GM23248 (cell line): ENCODE measurements around the gene ABLIM2. TPM values are rescaled to one million over a fixed set of nuclear protein-coding genes. Genes with fewer than 3 reads are reported as not detected.

Experiments used
- DNase-seq: peaks from one replicate; pipeline ENCODE4 v3.0.0-alpha.2; 2015
- H2AFZ ChIP-seq: fragments of 200-600 bp; sonication (generic); 2 replicates; pipeline ENCODE4 v1.6.1; 2016; ENCODE audit warnings: antibody characterized with exemption
- H3F3A ChIP-seq: fragments of 200-600 bp; sonication (generic); 2 replicates; pipeline ENCODE4 v1.6.1; 2016; ENCODE audit warnings: mild to moderate bottlenecking, antibody characterized with exemption, mixed run types; ENCODE audit not compliant: insufficient read depth
- H3K27ac ChIP-seq: fragments of 200-600 bp; sonication (generic); 2 replicates; pipeline ENCODE4 v1.5.1; 2016; ENCODE audit warnings: mild to moderate bottlenecking
- H3K27me3 ChIP-seq: fragments of 200-600 bp; sonication (generic); replicated peaks from 2 replicates; pipeline ENCODE4 v1.6.1; 2016; ENCODE audit warnings: mild to moderate bottlenecking; ENCODE audit not compliant: insufficient read depth
- H3K36me3 ChIP-seq: fragments of 200-600 bp; sonication (generic); 2 replicates; pipeline ENCODE4 v1.6.1; 2016; ENCODE audit warnings: low read depth, mild to moderate bottlenecking
- H3K4me1 ChIP-seq: fragments of 200-600 bp; sonication (generic); 2 replicates; pipeline ENCODE4 v1.6.1; 2016; ENCODE audit warnings: mild to moderate bottlenecking; ENCODE audit not compliant: insufficient read depth
- H3K4me2 ChIP-seq: fragments of 200-600 bp; sonication (generic); one replicate; pipeline ENCODE4 v1.6.1; 2016; ENCODE audit warnings: mild to moderate bottlenecking; ENCODE audit not compliant: unreplicated experiment
- H3K4me3 ChIP-seq: fragments of 200-600 bp; sonication (generic); 2 replicates; pipeline ENCODE4 v1.5.1; 2016; ENCODE audit warnings: mild to moderate bottlenecking
- H3K79me2 ChIP-seq: fragments of 200-600 bp; sonication (generic); 2 replicates; pipeline ENCODE4 v1.6.1; 2016; ENCODE audit warnings: mild to moderate bottlenecking; ENCODE audit not compliant: insufficient read depth
- H3K9ac ChIP-seq: fragments of 200-600 bp; sonication (generic); 2 replicates; pipeline ENCODE4 v1.6.1; 2016; ENCODE audit warnings: mild to moderate bottlenecking
- H3K9me2 ChIP-seq: fragments of 200-600 bp; sonication (generic); 2 replicates; pipeline ENCODE4 v1.6.1; 2016; ENCODE audit warnings: mixed run types, mild to moderate bottlenecking, moderate library complexity; ENCODE audit not compliant: insufficient read depth
- H3K9me3 ChIP-seq: fragments of 200-600 bp; sonication (generic); one replicate; pipeline ENCODE4 v1.6.1; 2017; ENCODE audit warnings: low read depth
- H4K20me1 ChIP-seq: fragments of 200-600 bp; sonication (generic); 2 replicates; pipeline ENCODE4 v1.6.0; 2016; ENCODE audit not compliant: insufficient read depth
- EZH2 ChIP-seq: fragments of 200-600 bp; sonication (generic); IDR thresholded peaks from 2 replicates; pipeline ENCODE4 v1.6.1; 2018; ENCODE audit warnings: antibody characterized with exemption, mild to moderate bottlenecking; ENCODE audit not compliant: insufficient read depth, poor library complexity, severe bottlenecking
- EZH2phosphoT487 ChIP-seq: fragments of 200-600 bp; sonication (generic); IDR thresholded peaks from 2 replicates; pipeline ENCODE4 v1.6.1; 2018; ENCODE audit warnings: antibody characterized with exemption, moderate library complexity, mild to moderate bottlenecking, low read depth; ENCODE audit not compliant: insufficient read depth
- WGBS, 2 experiments: methylation state at CpG; one replicate each; pipeline ENCODE4 v1.1.6; 2015 to 2017; ENCODE audit warnings: low lambda C conversion rate in 2 of 2, low coverage in 1 of 2; ENCODE audit errors: missing lambda C conversion rate in 2 of 2; 5-methylcytosine and 5-hydroxymethylcytosine counted together
- in situ Hi-C: fragments of 300-500 bp; cut with MboI; formaldehyde crosslinking; loops from 2 replicates; pipeline ENCODE4 v1.15.0; 2020
- polyA plus RNA-seq: library from polyadenylated mRNA; unstranded; fragments of >200 nt; fragmentation: Nextera tagmentation; extraction: Ambion mirVana; gene quantifications from 2 replicates; pipeline ENCODE4 v1.2.1, GENCODE V29; 2016
- total RNA-seq: library from RNA; depleted of rRNA; stranded (reverse); fragments of >200 nt; shearing (Covaris generic); gene quantifications from 2 replicates; pipeline ENCODE4 v1.2.3, GENCODE V29; 2014

Gene ABLIM2
- total and polyA plus RNA-seq, 2 experiments from 2014 or later: not detected

- no peak for DNase-seq
- in situ Hi-C loops: loop anchor here (10.0 kb wide), 1 partner anchor 177 kb away; no protein-coding TSS in a partner anchor
- Histone ChIP-seq H2AFZ (no peak overlapping the region), H3K9me2 (no peaks in the 10 kb centered on the region), H3F3A (0 out of 2 replicates have a peak, but pooled peaks cover 7% of the 10 kb centered on the region), H3K9me3 (no peaks in the 10 kb centered on the region), H3K9ac (no peak overlapping the region), H3K4me3 (no peak overlapping the region), H3K27me3 (no peaks in the 10 kb centered on the region), H3K4me1 (peaks cover 24% of the 10 kb centered on the region), H3K27ac (no peak overlapping the region), H3K4me2 (no peak overlapping the region), H4K20me1 (no peaks in the 10 kb centered on the region), H3K36me3 (no peaks in the 10 kb centered on the region), H3K79me2 (0 out of 2 replicates have a peak, but pooled peaks cover under 1% of the 10 kb centered on the region)
- 84 to 89% methylated on average over 8 of the region's 8 CpGs for WGBS, 2 experiments
- TF ChIP-seq EZH2phosphoT487: no peak
- no peak for TF ChIP-seq EZH2
These were observed 176.7 kb downstream of the ABLIM2 start for GRCh38 chr4:7981738-7982394.

GRCh38 chr4:7980036-7980435 is 178.6 kb downstream of the ABLIM2 start:
- peaks cover 24% of the 10 kb centered on the region for H3K4me1 ChIP-seq
- H2AFZ ChIP-seq: no peak overlapping the region
- H3K9me3 ChIP-seq: no peaks in the 10 kb centered on the region
- 62 to 65% methylated on average over 2 of the region's 2 CpGs for WGBS, 2 experiments
- no peak overlapping the region for H3K4me2 ChIP-seq
- no peaks in the 10 kb centered on the region for H3K79me2 ChIP-seq
- H3K9me2 ChIP-seq: no peaks in the 10 kb centered on the region
- H3K27me3 ChIP-seq: no peaks in the 10 kb centered on the region
- DNase-seq: peak; percentile 44
- H3K4me3 ChIP-seq: no peak overlapping the region
- no peaks in the 10 kb centered on the region for H3K36me3 ChIP-seq
- H4K20me1 ChIP-seq: no peaks in the 10 kb centered on the region
- no peak overlapping the region for H3K27ac ChIP-seq
- in situ Hi-C loops: loop anchor here (10.0 kb wide), 1 partner anchor 175 kb away; no protein-coding TSS in a partner anchor
- H3F3A ChIP-seq: 0 out of 2 replicates have a peak, but pooled peaks cover 7% of the 10 kb centered on the region
- no peak for TF ChIP-seq EZH2
- no peak for TF ChIP-seq EZH2phosphoT487
- H3K9ac ChIP-seq: no peak overlapping the region

- WGBS, 2 experiments: 94 to 99% methylated on average over 4 of the region's 4 CpGs
- in situ Hi-C loops: no loop called here
- Histone ChIP-seq H3K79me2 (no peaks in the 10 kb centered on the region), H3K9me2 (no peaks in the 10 kb centered on the region), H3K9ac (no peak overlapping the region), H3K4me2 (no peak overlapping the region), H3K36me3 (no peaks in the 10 kb centered on the region), H3K4me1 (peaks cover 24% of the 10 kb centered on the region), H3K27ac (no peak overlapping the region), H3K9me3 (no peaks in the 10 kb centered on the region), H3K4me3 (no peak overlapping the region), H2AFZ (no peak overlapping the region), H3K27me3 (no peaks in the 10 kb centered on the region), H4K20me1 (no peaks in the 10 kb centered on the region), H3F3A (0 out of 2 replicates have a peak, but pooled peaks cover 7% of the 10 kb centered on the region)
- TF ChIP-seq EZH2 (no peak), EZH2phosphoT487 (no peak)
- no peak for DNase-seq
These were observed 179.0 kb downstream of the ABLIM2 start for GRCh38 chr4:7979652-7979968.

GRCh38 chr4:7978907-7979651 is 179.5 kb downstream of the ABLIM2 start:
- Histone ChIP-seq H3K4me2 (no peak overlapping the region), H4K20me1 (no peaks in the 10 kb centered on the region), H3K4me1 (peaks cover 24% of the 10 kb centered on the region), H3K27ac (no peak overlapping the region), H2AFZ (no peak overlapping the region), H3K9me2 (no peaks in the 10 kb centered on the region), H3K36me3 (no peaks in the 10 kb centered on the region), H3K9ac (no peak overlapping the region), H3F3A (0 out of 2 replicates have a peak, but pooled peaks cover 7% of the 10 kb centered on the region), H3K79me2 (no peaks in the 10 kb centered on the region), H3K9me3 (no peaks in the 10 kb centered on the region), H3K27me3 (no peaks in the 10 kb centered on the region), H3K4me3 (no peak overlapping the region)
- 84 to 88% methylated on average over 16 to 17 of the region's 17 CpGs for WGBS, 2 experiments
- in situ Hi-C loops: no loop called here
- DNase-seq: no peak
- TF ChIP-seq EZH2phosphoT487 (no peak), EZH2 (no peak)
